NCI-H446 treated with DMSO at 0.1 percent for 48 hours (cell line): ENCODE results near the gene SMARCC1.

ENCODE experiments used
- DNase-seq: peaks from one replicate; lab custom pipeline; 2025; lab: John Stamatoyannopoulos, UW

The SMARCC1 gene

DNA sequence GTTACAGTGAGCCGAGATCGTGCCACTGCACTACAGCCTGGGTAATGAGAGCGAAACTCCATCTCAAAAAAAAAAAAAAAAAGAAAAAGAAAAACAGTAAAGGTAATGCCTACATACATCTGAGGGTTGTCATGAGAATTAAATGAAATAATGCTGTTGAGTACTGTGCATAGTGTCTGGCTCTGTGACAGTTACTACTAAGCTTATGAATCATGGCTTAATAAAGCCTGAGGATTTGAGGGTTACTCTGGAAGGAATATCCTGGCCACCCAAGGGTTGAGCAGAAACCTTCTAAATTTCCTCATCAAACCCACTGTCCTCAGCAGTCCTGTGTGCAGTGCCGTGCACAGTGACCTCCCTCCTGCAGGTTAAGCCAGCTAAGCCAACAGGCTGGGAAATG lies 241.4 kb downstream of the SMARCC1 start:
- DNase-seq = no peak

DNA sequence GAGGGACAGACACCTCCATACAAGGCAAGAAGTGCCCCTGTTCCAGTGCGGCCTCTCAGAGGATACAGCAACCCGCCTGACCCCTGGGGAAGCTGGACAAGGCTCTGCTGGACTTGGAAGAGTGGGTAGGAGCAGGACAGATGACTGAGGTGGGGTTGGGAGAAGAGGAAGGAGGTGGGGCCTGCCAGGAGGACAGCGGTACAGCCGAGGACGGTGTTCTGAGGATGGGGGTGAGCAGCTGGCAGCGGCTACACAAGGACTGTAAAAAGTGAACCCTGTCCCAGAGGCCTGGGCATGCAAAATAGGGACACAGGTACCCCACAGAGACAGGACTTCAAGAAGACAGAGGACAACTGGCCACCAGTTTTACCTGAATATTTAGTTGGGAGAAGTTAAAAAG lies 244.7 kb downstream of the SMARCC1 start:
- no peak for DNase-seq

DNA sequence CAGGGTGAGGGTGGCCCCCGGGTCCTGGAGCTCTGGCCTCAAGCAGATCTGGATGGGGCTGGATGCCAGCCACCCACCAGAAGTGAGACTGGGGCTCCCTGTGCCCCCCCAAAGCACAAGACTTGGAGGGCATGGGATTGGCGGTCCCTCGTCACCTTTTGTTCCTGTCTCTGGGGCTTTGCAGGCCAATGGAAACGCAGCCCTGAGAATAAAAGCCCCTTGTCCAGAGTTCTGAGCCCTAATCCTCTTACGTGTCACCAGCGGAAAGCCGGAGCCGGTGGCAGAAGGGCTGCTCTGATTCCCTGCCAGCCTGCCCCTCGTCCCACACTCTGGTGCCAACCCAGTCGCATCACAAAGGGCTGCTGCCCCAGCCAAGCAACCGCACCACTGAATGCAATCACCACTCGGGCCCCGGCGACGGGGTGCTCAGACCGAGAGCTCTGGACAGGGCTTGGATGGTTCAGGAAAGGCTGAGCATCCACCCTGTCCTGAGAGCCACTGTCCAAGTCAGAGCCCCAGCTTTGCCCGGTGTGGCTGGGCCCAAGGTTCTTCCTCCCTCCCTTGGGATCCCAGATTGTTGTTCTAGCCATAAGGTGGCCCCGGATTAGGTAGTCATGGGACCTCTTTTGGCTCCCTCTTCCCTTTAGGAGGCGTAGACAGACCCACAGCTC lies 245.3 kb downstream of the SMARCC1 start:
- DNase-seq = no peak
